ENCODE data around the gene RFNG. TPM values are rescaled to one million over a fixed set of nuclear protein-coding genes. Genes with fewer than 3 reads are reported as not detected.

Gene RFNG
- polyA plus RNA-seq, 3 donors: 39.4 to 51.2 (median 41.1) TPM

- WGBS, 3 donors: 0 to 1% (median 1%) methylated on average over 62 to 64 of the region's 64 CpGs
- no peak within 1 kb of the TSS for H3K27ac ChIP-seq (ENCODE audit: low read depth, low read length)
Measured at GRCh38 chr17:82022310-82022980, 29.2 kb downstream of the RFNG start, which contains the start of gene CENPX. CENPX (minus strand) TSS chr17:82022878; CDS start chr17:82022861, 17 bp downstream.

- WGBS, 3 donors: 5 to 10% (median 7%) methylated on average over 10 of the region's 10 CpGs
- no peak overlapping the region for H3K27ac ChIP-seq (ENCODE audit: low read depth, low read length)
Measured at GRCh38 chr17:82021900-82022309, 29.7 kb downstream of the RFNG start.

GRCh38 chr17:82021107-82021899 is 30.3 kb downstream of the RFNG start:
- H3K27ac ChIP-seq (ENCODE audit: low read depth, low read length): no peak overlapping the region
- 29 to 44% (median 38%) methylated on average over 25 of the region's 25 CpGs for WGBS, 3 donors

- 72 to 85% (median 75%) methylated on average over 14 of the region's 14 CpGs for WGBS, 3 donors
- no peak overlapping the region for H3K27ac ChIP-seq (ENCODE audit: low read depth, low read length)
Measured at GRCh38 chr17:82020572-82021106, 31.0 kb downstream of the RFNG start.

GRCh38 chr17:82019690-82020571 is 31.7 kb downstream of the RFNG start:
- WGBS, 3 donors: 68 to 69% (median 69%) methylated on average over 33 to 34 of the region's 34 CpGs
- H3K27ac ChIP-seq (ENCODE audit: low read depth, low read length): no peak overlapping the region

GRCh38 chr17:82018989-82019689 is 32.5 kb downstream of the RFNG start:
- 83 to 87% (median 85%) methylated on average over 33 of the region's 33 CpGs for WGBS, 3 donors
- no peak overlapping the region for H3K27ac ChIP-seq (ENCODE audit: low read depth, low read length)

- WGBS, 3 donors: 54 to 80% (median 79%) methylated on average over 19 of the region's 19 CpGs
- no peak overlapping the region for H3K27ac ChIP-seq (ENCODE audit: low read depth, low read length)
Measured at GRCh38 chr17:82018152-82018988, 33.2 kb downstream of the RFNG start.

GRCh38 chr17:82017612-82018151 is 33.9 kb downstream of the RFNG start:
- 77 to 87% (median 81%) methylated on average over 13 of the region's 13 CpGs for whole genome bisulfite sequencing, 3 donors
- H3K27ac ChIP-seq (ENCODE audit: low read depth, low read length): no peak overlapping the region

- 85 to 88% (median 87%) methylated on average over 24 of the region's 24 CpGs for WGBS, 3 donors
Measured at GRCh38 chr17:82016875-82017459, 34.6 kb downstream of the RFNG start.

GRCh38 chr17:82016061-82016874 is 35.3 kb downstream of the RFNG start:
- no peak overlapping the region for H3K27ac ChIP-seq (ENCODE audit: low read depth, low read length)
- 87 to 92% (median 89%) methylated on average over 27 to 28 of the region's 28 CpGs for WGBS, 3 donors

More at GRCh38 chr17:82016875-82017459, 34.6 kb downstream of the RFNG start:
- no peak overlapping the region for H3K27ac ChIP-seq (ENCODE audit: low read depth, low read length)

- H3K27ac ChIP-seq (ENCODE audit: low read depth, low read length): no peak overlapping the region
- 83 to 86% (median 85%) methylated on average over 24 of the region's 24 CpGs for WGBS, 3 donors
Measured at GRCh38 chr17:82015311-82015971, 36.2 kb downstream of the RFNG start.

GRCh38 chr17:82014971-82015310 is 36.7 kb downstream of the RFNG start:
- H3K27ac ChIP-seq (ENCODE audit: low read depth, low read length): no peak overlapping the region
- WGBS, 3 donors: 84 to 92% (median 86%) methylated on average over 13 of the region's 13 CpGs

- WGBS, 3 donors: 70 to 83% (median 79%) methylated on average over 22 to 23 of the region's 23 CpGs
- H3K27ac ChIP-seq (ENCODE audit: low read depth, low read length): no peak overlapping the region
Measured at GRCh38 chr17:82014432-82014831, 37.2 kb downstream of the RFNG start.

GRCh38 chr17:82013772-82014321 is 37.8 kb downstream of the RFNG start:
- H3K27ac ChIP-seq (ENCODE audit: low read depth, low read length): no peak overlapping the region

GRCh38 chr17:82013341-82013740 is 38.3 kb downstream of the RFNG start:
- no peak overlapping the region for H3K27ac ChIP-seq (ENCODE audit: low read depth, low read length)
- 59 to 85% (median 71%) methylated on average over 22 of the region's 22 CpGs for WGBS, 3 donors

More at GRCh38 chr17:82013772-82014321, 37.8 kb downstream of the RFNG start:
- WGBS, 3 donors: 91 to 93% (median 92%) methylated on average over 15 to 16 of the region's 16 CpGs

All from adipose tissue (tissue), 3 donors.